H4 (cell line): ENCODE data around the gene WWOX. TPM values are rescaled to one million over a fixed set of nuclear protein-coding genes. Genes with fewer than 3 reads are reported as not detected.
A peak's percentile ranks its signal among the peaks of the same experiment; 100 is the strongest.

ENCODE experiments used
- DNase-seq: peaks from one replicate; pipeline ENCODE4 v3.0.0-alpha.2; 2015; ENCODE audit warnings: low spot score
- total RNA-seq: library from RNA; depleted of rRNA; stranded (reverse); fragments of >200 nt; shearing (Covaris generic); gene quantifications from 2 replicates; pipeline ENCODE4 v1.2.3, GENCODE V29; 2014

WWOX gene
- total RNA-seq, 1 experiment from 2014 or later: 25.4 TPM

GRCh38 chr16:78764478-78764877, 665.0 kb downstream of the WWOX start:
- DNase-seq: no peak

- no peak for DNase-seq
Observed at GRCh38 chr16:78768226-78768625, 668.8 kb downstream of the WWOX start.

DNA sequence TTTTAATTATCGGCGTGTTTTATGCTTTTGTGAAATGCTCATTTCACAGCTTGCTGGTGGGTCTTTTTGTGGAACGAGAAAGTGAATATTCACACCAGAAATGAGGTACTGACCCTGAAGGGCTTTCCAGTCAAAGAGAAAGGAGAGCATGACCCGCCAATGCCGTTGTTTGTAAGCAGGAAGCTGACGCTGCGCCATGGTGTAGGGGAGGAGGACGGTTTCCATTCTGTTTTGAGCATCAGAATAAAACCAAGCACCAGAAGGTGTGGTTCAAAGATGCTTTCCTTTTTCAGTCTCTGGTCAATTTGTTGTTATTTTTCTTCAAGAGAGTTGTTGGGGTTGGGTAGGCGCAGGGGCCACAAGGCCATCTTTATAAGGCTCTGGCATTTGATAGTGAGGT, 669.3 kb downstream of the WWOX start:
- DNase-seq: no peak

DNA sequence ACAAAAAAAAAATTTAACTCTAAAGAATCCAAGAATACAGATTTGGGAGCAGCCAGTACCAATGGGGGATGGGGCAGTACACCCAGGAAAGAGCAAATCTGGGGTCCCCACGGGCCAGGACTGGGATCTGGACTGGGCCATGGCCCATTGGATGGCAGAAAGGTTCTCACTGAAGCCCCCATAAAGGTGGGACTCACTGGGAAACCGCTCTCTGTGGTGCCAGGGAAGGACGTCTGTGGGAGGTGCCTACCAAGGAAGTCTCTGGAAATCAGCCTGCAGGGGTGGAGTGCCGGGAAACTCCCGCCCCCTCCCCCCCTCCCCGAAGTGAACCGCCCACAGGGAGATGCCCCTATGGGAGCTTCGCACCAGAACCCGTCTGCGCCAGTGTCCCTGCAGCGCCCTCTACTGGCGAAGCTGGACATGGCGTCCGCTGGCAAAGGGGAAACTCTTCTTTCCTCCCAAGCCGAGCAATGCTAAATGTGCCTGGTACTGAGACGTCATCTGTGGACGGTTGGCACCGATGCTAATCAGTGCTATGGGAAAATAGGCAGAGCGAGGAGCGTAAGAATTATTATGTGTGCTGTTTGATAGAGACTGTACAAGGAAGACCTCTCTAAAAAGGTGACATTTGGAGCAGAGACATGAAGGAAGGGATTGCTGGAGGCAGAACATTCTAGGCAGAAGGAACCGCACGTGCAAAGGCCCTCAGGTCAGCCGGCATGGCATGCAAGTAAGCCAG, 671.1 kb downstream of the WWOX start:
- peak; percentile 73 for DNase-seq

DNA sequence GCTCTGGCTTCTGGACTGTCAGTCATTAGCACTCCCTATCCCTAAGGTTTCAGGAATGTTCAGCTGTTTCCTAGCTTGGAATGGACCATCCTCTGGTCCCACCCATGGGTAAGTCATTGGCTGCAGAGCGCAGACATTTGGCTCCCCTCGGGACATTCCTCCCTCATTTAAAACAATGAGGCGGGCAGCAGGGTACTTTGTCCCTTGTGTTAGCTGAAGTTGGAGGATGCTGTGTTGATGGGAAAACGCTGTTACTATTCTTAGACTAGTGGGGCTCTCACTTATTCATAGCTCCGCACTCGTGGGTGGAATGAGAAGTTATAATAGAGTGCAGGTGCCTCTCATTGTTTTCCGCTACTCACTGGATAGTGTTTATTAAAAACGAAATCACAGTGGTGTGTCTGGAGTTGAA, 673.8 kb downstream of the WWOX start:
- no peak for DNase-seq

GRCh38 chr16:78773706-78774105, 674.3 kb downstream of the WWOX start:
- DNase-seq: no peak

DNA sequence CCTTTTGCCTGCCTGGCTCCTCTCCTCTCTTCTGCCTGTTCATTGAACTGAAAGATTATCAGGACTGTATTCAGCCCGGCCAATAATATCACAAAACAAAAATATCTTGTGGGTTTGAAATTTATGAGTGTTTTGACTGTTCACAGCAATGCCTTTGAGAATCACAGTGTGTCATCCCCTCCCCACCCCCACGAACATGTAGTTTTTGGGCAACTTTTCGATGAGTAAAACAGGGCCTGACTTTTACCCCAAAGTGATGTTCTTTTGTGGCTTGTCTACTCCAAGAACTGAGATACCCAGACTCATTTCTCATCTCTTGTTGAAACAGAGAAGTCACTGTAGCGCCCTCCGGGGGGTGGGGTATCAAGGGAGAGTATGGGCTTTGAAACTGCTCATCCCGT, 675.7 kb downstream of the WWOX start:
- no peak for DNase-seq

- DNase-seq: no peak
Observed at GRCh38 chr16:78778101-78779004, 678.9 kb downstream of the WWOX start.

- DNase-seq: no peak
Observed at GRCh38 chr16:78780808-78781207, 681.4 kb downstream of the WWOX start.

DNA sequence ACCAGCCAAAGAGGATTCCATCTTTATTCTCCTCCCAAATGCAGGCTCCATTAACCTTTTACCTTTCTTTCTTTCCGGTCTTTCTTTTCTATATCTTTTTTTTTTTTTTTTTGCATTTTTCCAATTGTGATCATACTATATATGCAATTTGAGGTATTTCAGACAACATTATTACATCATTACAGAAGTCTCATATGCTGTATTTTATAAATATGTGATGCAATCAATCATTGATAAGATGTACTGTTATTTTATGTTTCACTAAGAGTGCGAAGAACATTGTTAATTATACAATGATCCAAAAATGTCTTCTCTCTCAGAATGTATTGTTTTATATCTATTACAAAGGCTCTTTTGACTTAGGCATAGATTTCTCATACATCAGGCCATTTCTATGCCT, 683.1 kb downstream of the WWOX start:
- no peak for DNase-seq

DNA sequence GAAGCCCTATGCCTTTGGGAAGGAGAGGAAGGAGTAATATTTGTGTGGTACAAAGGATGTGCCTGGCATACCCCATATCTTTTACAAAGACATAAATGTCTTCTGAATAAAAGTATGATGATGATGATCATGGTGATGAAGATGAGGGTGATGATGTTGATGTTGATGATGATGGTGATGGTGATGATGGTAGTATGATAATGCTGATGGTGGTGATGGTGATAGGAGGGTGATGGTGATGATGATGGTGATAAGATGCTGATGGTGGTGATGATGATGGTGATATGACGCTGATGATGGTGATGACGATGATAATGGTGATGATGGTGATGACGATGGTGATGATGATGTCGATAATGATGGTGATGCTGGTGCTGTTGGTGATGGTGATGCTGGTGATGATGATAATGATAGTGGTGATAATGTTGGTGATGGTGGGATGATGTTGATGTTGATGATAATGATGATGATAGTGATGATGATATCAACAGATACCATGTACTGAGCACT, 684.2 kb downstream of the WWOX start:
- no peak for DNase-seq

DNA sequence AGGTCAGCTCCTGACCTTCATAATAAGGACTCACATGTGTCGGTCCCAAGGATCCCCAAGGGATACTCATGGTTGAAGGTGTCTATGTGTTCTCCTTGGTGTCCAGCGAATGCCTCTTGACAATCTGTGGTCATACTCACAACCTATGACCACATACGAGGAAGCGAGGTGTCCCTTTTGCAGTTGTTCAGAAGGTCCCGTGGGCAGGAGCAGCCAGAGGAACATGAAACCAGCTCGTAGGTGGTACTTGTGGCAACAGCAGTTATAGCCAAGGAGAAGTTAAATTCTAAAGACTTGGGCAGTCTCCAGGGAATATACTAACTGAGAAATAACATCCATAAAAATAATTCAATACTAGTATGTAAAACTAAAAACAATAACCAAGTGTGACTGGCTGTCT, 685.3 kb downstream of the WWOX start:
- DNase-seq: no peak

DNA sequence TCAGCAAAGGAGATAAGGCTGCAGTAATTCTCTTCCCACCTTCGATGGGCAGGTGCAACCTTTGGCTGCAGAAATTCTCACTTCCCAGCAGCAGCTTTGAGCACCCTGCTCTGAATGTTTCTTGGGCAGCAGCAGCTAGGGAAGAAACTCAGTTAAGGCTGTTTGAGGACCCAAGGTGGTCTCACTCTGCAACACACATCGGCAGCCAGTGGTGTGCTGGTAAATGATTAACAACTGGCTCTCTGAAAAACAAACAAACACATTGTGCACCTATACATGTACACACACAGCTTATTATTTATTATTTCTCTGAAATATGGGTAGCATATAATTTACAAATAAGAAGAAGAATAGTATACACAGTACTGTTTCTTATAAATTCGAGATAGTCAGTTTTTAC, 685.8 kb downstream of the WWOX start:
- DNase-seq: no peak

- DNase-seq: no peak
Observed at GRCh38 chr16:78786635-78787034, 687.2 kb downstream of the WWOX start.

GRCh38 chr16:78788276-78788675, 688.8 kb downstream of the WWOX start:
- no peak for DNase-seq

DNA sequence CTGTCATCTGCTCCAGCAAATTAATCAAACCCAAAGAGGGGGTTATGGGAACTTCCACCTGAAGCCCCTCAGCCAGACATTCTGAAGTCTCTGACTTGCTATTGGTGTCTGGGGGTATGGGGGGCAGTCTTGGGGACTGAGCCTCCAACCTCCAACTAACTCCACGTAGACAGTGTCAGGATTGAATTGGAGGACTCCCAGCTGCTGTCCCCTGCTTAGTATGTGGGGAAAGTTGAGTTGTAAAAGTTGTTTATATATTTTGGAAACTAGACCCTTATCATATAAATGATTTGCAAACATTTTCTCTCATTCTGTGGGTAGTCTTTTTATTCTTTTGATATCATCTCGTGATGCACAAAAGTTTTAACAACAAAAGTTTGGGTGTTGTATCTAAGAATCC, 689.2 kb downstream of the WWOX start:
- DNase-seq: no peak

- DNase-seq: no peak
Observed at GRCh38 chr16:78789561-78789960, 690.1 kb downstream of the WWOX start.

DNA sequence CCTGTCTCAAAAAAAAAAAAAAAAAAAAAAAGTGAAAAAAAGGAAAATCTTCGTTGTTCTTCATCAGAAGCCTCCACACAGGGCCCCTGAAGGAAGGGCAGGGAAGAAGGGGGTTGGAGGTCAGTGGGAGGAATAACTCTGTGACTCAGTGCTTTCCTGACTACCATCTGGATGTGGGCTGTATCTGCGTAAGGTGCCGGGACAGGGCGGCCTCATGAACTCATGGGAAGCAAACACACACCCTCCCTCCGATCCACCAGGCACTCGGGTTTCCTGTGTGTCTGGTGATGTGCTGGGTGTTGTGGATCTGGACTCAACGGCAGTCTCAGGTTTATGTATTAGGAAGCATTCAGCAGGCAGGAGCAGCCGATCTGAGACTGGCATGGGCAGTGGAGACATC, 691.6 kb downstream of the WWOX start:
- DNase-seq: peak; percentile 16

DNA sequence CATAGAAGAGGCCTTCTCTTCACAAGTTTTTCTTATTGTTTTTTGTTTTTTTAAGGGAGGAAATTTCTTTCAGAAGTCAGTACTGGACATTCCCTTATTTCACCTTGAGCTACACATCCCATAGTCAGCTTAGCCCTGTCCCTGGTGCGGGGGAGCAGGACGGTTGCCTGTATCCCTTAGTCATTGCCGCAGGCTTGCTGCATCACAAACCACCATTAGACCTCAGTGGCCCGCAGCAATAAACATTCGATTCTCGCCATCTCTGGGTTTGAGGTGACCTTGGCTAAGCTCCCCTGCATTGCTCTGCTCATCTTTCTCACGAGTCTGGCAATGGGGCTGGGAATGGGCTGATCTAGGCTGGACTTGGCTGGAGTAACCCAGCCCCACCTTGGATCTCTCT, 692.5 kb downstream of the WWOX start:
- DNase-seq: peak; percentile 7

DNA sequence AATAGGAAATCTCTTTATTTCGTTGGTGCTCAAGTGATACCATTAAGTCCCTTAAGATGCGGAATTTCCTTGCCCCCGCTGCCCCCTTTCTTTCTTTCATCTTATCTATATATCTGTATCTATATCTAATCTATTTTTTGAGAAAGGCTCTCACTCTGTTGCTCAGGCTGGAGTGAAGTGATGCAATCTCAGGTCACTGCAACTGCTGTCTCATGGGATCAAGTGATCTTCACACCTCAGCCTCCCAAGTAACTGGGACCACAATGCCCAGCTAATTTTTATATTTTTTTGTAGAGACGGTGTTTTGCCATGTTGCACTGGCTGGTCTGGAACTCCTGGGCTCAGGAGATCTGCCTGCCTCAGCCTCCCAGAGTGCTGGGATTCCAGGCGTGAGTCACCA, 693.5 kb downstream of the WWOX start:
- DNase-seq: no peak

GRCh38 chr16:78794581-78795250, 695.3 kb downstream of the WWOX start:
- DNase-seq: no peak

- DNase-seq: no peak
Observed at GRCh38 chr16:78795433-78795832, 696.0 kb downstream of the WWOX start.
